HG03097 (cell line): ENCODE measurements around the gene ZFP36L1.

Source experiments
- ATAC-seq: cut with Tn5 transposase; IDR thresholded peaks from one replicate; pipeline ENCODE4 v1.9.1; 2021; ENCODE audit not compliant: unreplicated experiment, low FRiP score

ZFP36L1 gene

DNA sequence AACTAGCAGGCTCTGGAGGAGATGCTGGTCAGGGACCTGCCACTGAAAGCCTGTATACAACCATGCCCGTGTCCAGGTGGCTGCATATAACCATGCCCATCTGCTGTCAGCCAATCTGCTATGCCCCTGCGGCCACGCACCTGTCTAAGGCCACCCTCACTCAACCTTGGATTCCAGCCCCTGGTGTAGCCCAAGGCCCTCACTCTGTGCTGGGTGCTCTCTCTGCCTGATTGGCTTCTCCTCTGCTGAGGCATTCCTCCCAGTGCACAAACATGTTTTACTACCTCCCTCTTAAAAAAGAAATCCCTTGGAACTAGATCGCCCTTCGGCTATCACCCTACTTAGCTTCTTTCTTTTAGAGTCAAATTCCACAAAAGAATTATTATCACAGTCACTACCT is 45.5 kb downstream of the ZFP36L1 start:
- no peak for ATAC-seq

DNA sequence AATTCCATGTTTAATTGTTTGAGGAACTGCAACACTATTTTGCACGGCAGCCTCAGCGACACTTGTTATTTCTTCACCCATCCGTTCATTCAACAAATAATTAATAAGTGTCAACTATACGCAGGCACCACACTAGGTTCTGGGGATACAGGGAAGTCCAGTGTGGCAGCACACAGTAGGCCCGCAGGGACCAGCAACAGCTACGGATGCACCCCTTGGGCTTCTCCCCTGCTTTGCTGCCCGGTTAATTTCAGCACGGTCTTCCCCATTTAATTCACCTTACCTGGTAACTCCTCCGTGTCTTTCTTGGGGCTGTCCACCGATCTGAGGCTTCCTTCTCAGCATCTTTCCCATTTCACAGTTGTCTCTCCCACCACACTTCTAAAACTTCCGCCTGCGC is 48.3 kb downstream of the ZFP36L1 start:
- no peak for ATAC-seq

DNA sequence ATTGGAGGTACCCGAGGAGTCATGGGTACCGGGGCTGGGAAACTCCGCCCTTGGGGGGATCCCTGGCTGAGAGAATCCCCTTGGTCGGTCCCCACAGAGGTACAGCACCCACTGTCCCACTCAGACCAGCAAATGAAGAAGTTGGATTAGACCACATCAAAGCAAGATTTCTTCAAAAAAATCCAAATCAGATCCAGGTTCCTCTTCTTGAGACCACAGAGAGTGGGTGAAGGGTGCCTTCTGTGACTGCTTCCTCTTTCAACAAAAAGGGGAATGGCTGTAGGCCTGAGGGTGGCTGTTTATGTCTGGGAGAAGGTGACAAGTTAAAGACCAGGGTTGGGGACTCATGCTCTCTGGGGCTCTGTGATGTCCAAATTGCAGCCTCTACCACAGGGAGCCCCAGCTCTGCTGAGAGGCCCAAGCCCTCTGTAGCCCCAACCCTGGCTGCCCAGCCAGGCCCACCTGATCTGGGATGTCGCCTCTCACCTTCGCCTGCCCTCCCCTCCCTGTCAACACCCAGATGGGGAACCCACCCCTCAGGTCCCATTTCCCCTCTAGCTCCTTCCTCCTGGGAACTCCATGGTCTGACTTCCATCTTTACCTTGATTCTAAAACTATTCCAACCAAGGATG is 50.9 kb downstream of the ZFP36L1 start:
- peak; percentile 59 for ATAC-seq

DNA sequence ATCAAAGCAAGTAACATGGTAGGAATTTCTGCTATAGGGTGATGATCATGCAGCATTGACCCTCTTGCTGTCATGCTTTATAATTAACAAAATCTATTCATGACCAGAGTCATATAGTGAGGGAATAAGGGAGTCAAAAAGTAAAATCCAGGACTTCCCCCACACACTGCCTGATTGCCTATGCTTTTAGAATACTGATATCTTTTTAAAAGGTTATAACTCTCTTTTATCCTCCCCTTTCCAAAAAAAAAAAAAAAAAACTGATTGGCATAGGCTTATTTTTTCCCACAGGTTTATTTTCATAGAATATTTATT is 51.4 kb downstream of the ZFP36L1 start:
- no peak for ATAC-seq

DNA sequence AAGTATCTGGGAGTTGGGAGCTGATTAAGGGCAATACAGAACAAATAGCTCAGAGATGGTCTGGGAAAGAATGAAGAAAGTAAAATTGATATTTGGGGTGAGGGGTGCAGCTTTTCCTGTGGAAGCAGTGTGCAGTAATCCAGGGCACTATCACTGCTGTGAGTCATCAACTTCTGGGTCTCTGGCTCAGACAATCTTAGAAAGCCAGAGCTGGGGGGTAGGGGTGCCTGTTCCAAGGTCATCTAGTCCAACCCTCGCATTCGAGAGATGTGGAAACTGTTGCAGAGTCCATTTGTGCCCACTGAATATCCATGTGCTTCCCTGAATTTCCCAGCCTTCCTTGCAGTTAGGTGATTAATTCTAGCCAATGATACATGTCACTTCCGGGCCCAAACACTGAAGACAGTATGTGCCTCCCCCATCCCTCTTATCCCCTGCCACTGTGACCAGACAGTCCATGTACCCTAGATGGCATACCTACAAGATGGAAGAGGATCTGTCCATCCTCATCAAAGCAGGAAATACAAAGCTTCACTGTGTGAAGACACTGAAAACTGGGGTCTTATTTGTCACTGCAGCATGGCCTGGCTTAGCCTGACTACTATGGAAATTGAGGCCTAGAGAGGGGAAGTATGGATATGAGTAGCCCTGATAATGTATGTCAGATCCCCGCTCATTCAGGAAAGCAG is 51.9 kb downstream of the ZFP36L1 start:
- ATAC-seq: no peak

DNA sequence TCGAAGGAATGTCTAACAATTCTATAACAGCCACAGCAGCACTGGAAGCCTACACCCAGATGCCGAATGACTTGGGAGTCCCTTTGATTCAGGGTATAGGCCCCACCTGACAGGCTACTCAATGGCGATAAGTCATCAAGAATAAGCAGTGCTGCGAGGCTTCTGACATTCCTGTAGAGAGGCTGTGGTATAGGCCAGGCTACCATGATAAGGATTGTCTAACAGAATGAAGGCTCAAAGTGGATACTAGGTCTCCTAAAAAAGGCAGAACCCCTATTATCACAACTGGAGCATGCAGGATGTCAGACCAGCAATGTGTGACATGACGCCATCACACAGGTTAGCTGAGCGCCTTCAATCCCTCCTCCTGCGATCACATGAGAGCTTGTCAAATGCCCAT is 53.2 kb downstream of the ZFP36L1 start:
- ATAC-seq: no peak

DNA sequence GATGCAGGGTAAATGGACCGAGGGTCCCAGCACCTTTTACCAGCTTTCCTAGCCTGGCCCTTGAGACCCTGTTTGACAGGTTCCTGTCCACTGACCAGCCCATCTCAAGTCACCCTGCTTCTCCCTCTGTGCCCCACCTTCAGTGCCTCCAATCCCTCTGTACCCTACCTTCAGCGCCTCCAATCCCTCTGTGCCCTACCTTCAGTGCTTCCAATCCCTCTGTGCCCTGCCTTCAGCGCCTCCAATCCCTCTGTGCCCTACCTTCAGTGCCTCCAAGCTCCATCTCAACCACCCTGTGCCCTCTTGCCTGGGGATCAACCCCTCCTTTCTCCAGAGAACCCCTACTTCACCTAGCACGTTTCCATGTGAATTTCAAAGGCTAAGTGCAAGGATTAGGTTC is 54.3 kb downstream of the ZFP36L1 start:
- ATAC-seq: no peak
